HAP-1 (cell line): ENCODE measurements around the gene NADSYN1.

Source experiments
- DNase-seq, 2 experiments: peaks; one replicate each; pipeline ENCODE4 v3.0.0-alpha.2; 2016 to 2020; ENCODE audit warnings: low spot score in 2 of 2
- H3K27me3 ChIP-seq: fragments of 250-450 bp; sonication (Bioruptor Pico); 2 replicates; pipeline ENCODE4 v1.5.1; 2020; ENCODE audit warnings: low read depth, mild to moderate bottlenecking, moderate library complexity
- H3K36me3 ChIP-seq: fragments of 250-450 bp; sonication (Bioruptor Pico); replicated peaks from 2 replicates; pipeline ENCODE4 v1.5.1; 2020; ENCODE audit warnings: mild to moderate bottlenecking
- H3K4me1 ChIP-seq: fragments of 250-450 bp; sonication (Bioruptor Pico); 2 replicates; pipeline ENCODE4 v1.5.1; 2020; ENCODE audit warnings: mild to moderate bottlenecking
- H3K4me3 ChIP-seq: fragments of 250-450 bp; sonication (Bioruptor Pico); 2 replicates; pipeline ENCODE4 v1.5.1; 2020; ENCODE audit warnings: mild to moderate bottlenecking, moderate library complexity
- H3K9me3 ChIP-seq: fragments of 250-450 bp; sonication (Bioruptor Pico); 2 replicates; pipeline ENCODE4 v1.5.1; 2020; ENCODE audit warnings: mild to moderate bottlenecking, moderate library complexity
- in situ Hi-C: fragments of 300-500 bp; cut with MboI; formaldehyde crosslinking; loops from 3 replicates; pipeline ENCODE4 v1.14.3; 2020; ENCODE audit warnings: low sequenced_read_pairs, inconsistent platforms, mixed read lengths

The NADSYN1 gene

DNA sequence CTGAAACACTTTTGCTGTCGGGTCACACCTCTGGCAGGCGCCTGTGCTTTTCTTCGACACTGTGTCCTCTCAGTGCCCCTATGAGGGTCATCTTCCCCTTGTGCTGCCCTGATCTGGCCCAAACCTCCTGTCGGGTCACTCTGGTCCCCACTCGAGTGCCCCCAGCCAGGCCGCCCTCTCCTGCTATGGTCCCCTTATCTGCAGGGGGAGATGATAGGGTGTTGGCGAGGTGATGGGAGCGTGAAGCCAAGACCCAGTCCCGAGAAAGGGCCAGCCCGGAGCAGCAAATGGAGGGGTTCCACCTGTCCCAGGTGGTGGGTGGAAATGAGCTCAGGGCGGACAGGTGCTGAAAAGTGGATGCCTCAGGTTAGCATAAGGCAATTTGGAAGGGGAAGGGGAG, 9.7 kb downstream of the NADSYN1 start:
- DNase-seq: no peak
- Histone ChIP-seq H3K27me3 (no peaks in the 10 kb centered on the region), H3K9me3 (no peaks in the 10 kb centered on the region), H3K36me3 (peaks cover 34% of the 10 kb centered on the region), H3K4me1 (no peaks in the 10 kb centered on the region), H3K4me3 (no peak overlapping the region)
- in situ Hi-C loops: no loop called here

DNA sequence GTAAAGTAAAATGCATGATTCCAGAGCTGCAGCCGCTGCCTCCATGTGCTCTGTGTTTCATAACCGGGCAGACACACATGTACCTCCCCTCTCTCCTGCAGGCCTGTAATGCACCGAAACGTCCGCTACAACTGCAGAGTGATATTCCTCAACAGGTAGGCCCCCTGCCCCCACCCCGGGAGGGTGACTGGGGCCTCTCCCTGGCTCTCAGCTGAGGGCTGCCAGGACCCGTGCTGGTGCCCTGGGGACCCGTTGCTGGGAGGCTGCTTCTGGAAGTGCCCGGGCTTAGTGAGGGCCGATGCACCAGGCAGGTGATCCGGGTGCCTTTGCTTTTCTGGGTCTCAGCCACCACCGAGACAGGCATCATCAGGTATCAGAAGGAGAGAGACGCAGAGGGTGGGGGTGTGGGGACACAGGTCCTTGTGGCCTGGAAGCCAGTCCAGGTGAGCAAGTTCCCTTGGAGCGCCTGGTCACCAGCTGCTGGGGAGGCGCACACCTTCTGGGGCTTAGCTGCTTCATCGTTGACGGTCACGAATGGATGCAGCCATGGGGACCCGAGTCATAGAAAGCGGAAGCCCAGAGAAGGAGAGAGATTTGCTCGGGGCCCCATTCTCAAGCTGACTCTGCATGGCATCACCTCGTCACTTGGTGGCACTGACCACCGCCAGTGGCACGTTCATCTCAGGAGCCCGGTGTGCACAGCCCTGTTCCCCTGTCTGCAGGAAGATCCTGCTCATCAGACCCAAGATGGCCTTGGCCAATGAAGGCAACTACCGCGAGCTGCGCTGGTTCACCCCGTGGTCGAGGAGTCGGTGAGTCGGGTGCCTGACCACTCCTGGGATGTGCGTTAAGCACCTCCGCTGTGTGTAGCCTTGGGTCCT, 10.6 kb downstream of the NADSYN1 start:
- Histone ChIP-seq H3K27me3 (no peaks in the 10 kb centered on the region), H3K4me3 (no peak overlapping the region), H3K36me3 (peaks cover 32% of the 10 kb centered on the region)

DNA sequence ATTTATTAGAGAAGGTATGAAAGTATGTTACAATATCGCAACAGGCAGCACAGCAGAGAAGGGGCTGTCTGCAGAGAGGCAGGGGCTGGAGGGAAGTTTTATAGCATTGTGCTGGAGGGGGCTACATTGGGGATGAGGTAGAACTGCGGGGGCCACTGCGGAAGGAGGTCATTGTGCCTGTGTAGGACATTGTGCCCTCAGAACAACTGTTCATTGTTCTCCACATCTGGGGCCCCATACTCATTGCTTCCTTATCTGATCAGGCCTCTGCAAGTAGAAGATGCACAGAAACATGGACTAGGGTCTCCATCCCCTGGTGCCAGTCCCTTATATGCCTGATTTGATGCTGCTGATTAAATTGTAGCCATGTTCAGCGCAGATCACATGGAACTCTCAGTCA, 12.1 kb downstream of the NADSYN1 start:
- Histone ChIP-seq H3K4me1 (no peaks in the 10 kb centered on the region), H3K9me3 (no peaks in the 10 kb centered on the region), H3K36me3 (peaks cover 24% of the 10 kb centered on the region), H3K4me3 (no peak overlapping the region), H3K27me3 (no peaks in the 10 kb centered on the region)
- no peak for DNase-seq
- in situ Hi-C loops: no loop called here

More for the DNA sequence above, 10.6 kb downstream of the NADSYN1 start:
- Histone ChIP-seq H3K4me1 (no peaks in the 10 kb centered on the region), H3K9me3 (no peaks in the 10 kb centered on the region)
- in situ Hi-C loops: no loop called here
- DNase-seq: no peak

DNA sequence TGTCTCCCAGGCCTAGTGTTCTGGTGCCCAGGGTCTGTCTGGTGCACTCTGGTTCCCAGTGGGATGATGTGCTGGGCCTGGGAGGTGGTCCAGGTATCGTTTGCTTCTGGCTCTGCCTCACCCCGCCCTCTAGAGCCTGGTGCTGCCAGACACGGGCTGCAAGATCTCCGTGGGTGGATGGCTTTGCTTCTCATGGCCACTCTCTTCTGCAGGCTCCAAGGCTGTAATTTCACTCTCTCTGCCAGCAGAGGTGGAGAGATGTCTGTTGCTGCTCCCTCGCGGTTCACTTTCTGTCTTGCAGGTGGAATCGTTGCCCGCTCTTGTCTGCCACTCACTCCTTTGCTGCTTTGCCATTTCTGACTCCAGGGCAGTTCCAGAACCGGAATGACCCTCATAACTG, 13.4 kb downstream of the NADSYN1 start:
- in situ Hi-C loops: no loop called here
- Histone ChIP-seq H3K27me3 (no peaks in the 10 kb centered on the region), H3K4me1 (no peaks in the 10 kb centered on the region), H3K4me3 (no peak overlapping the region), H3K9me3 (no peaks in the 10 kb centered on the region), H3K36me3 (peaks cover 20% of the 10 kb centered on the region)
- DNase-seq: no peak

DNA sequence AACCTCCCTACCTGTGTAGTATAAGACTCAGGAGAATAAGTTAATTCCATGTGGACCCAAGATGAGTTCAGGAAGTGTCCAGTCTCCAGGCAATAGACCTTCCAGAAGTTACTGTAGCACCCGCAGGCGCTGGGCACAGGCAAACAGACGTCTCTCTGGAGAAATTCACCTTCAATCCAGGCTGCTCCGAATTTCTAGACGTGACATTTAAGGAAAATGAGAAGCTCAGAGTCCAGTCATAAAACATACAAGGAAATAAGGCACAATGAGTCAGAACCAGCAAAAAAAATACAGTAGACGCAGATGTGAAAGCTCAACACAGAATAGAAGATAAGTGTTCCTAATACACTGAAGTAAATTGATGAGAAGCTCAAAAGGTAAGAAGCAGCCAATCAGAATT, 14.2 kb downstream of the NADSYN1 start:
- Histone ChIP-seq H3K27me3 (no peaks in the 10 kb centered on the region), H3K36me3 (peaks cover 15% of the 10 kb centered on the region), H3K4me1 (no peaks in the 10 kb centered on the region), H3K4me3 (no peak overlapping the region), H3K9me3 (no peaks in the 10 kb centered on the region)
- in situ Hi-C loops: no loop called here
- DNase-seq: no peak

DNA sequence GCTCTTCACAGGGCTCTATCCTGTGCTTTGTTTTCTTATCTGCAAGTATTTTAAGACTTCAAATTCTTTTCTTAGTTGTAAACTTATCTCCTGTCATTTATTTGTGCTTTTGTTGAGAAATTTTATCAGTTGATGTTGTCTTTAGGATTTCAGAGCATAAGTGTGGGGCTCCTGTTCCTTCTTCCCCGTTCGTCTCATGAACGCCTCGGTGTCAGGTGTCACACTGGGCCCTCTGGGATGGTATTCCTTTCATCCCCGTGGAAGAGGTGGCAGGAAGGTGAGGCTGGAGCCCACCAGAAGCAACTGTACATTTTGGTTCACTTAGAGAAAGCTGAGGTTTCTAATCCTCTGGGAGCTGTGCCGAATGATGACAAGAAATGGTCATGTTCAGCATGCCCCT, 17.9 kb downstream of the NADSYN1 start:
- DNase-seq: no peak
- H3K36me3 ChIP-seq: peaks cover 21% of the 10 kb centered on the region
- H3K9me3 ChIP-seq: no peaks in the 10 kb centered on the region
- in situ Hi-C loops: no loop called here
- H3K4me3 ChIP-seq: no peak overlapping the region
- H3K4me1 ChIP-seq: no peaks in the 10 kb centered on the region
- no peaks in the 10 kb centered on the region for H3K27me3 ChIP-seq

DNA sequence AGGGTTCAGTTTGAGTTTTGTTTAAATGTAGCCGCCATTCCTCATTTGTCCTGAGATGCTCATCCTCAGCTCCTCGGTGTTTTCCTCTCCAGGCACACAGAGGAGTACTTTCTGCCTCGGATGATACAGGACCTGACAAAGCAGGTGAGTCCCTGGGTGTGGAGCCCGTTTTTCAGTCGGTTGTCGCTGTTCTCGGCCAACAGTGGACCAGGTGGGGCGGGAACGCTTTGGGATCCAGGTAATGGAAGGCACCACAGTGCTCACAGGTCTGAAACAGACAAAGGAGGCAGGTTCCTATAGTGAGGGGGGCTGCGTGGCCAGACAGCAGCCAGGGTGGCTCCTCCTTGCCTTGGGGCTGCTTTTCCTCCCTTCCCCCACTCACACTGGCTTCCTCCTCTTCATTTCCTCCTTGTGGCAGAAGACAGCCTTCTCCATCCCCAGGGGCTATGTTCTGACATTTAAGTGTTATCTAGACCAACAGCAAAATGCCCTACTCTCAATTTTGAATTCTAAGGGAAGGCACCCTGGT, 19.4 kb downstream of the NADSYN1 start:
- H3K4me1 ChIP-seq: no peaks in the 10 kb centered on the region
- no peak overlapping the region for H3K4me3 ChIP-seq
- H3K36me3 ChIP-seq: peaks cover 14% of the 10 kb centered on the region
- in situ Hi-C loops: no loop called here
- no peaks in the 10 kb centered on the region for H3K27me3 ChIP-seq
- DNase-seq: no peak
- H3K9me3 ChIP-seq: no peaks in the 10 kb centered on the region

DNA sequence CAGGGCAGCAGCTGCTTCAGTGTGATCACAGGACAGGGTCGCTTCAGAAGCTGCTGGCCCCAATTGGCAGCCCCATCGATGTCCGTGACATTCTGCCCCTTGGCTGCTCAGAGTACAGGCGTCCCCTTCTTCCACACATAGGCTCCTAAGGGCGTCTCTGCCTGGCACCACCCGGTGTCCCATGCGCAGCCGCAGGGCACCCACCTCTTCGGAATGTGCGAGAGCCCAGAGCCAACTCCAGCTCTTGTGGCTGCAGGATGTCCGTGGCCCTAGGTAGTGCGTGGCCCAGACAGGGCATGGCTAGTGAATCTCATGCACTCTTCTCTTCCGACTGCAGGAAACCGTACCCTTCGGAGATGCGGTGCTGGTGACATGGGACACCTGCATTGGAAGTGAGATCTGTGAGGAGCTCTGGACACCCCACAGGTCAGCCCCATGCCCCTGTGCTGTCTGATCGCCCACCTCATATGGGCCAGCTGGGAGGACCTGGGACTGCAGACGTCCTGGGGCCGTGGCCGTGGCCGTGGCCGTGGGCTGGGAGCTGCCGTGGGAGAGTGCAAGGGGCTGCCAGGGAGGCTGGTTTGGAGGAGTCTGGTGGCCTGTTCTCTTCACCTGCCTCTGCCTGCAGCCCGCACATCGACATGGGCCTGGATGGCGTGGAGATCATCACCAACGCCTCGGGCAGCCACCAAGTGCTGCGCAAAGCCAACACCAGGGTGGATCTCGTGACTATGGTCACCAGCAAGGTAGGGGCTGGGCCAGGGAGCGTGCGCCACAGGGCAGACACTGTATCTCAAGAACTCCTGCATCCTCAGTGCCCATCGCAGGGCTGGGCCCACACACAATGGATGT, 20.2 kb downstream of the NADSYN1 start:
- Histone ChIP-seq H3K4me3 (no peak overlapping the region), H3K36me3 (peaks cover 11% of the 10 kb centered on the region), H3K9me3 (no peaks in the 10 kb centered on the region), H3K4me1 (no peaks in the 10 kb centered on the region), H3K27me3 (no peaks in the 10 kb centered on the region)
- in situ Hi-C loops: no loop called here
- DNase-seq: no peak

DNA sequence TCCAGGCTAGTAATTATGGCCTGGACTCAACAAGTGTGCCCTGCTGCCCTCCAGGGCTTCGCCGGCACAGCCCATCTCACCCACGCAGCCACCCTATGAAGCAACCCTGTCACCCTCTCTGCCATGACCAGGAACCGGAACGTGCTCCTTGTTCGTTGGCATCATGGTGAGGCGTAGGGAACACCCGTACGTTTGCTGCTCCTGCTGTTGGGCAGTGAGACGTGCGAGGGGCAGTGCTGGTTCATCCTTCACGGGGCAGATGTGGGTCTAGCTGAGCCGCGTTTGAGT, 20.7 kb downstream of the NADSYN1 start:
- in situ Hi-C loops: no loop called here
- Histone ChIP-seq H3K36me3 (peaks cover 11% of the 10 kb centered on the region), H3K4me3 (no peak overlapping the region), H3K27me3 (no peaks in the 10 kb centered on the region), H3K4me1 (no peaks in the 10 kb centered on the region), H3K9me3 (no peaks in the 10 kb centered on the region)
- DNase-seq: no peak

DNA sequence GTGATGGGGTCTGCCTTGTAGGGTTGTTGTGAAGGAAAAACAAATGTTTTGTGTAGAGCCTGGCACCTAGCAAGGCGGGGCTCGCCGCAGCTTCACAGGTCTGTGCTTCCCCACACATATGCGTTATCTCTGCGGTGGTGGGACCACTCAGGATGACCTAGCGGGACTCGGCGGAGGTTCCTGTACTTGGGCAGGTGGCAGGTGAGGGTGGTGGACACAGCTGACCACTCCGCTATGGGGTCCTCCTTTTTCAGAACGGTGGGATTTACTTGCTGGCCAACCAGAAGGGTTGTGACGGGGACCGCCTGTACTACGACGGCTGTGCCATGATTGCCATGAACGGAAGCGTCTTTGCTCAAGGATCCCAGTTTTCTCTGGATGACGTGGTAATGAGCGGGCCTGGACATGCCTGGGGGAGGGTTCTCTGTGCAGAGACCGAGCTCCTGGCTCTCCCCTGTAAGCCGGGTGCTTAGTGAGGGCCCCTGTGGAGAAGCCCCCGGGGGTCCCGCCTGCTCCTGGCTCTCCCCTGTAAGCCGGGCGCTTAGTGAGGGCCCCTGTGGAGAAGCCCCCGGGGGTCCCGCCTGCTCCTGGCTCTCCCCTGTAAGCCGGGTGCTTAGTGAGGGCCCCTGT, 21.3 kb downstream of the NADSYN1 start:
- in situ Hi-C loops: no loop called here
- Histone ChIP-seq H3K4me1 (no peaks in the 10 kb centered on the region), H3K4me3 (no peak overlapping the region), H3K9me3 (no peaks in the 10 kb centered on the region), H3K36me3 (peaks cover 11% of the 10 kb centered on the region), H3K27me3 (no peaks in the 10 kb centered on the region)
- DNase-seq: no peak

DNA sequence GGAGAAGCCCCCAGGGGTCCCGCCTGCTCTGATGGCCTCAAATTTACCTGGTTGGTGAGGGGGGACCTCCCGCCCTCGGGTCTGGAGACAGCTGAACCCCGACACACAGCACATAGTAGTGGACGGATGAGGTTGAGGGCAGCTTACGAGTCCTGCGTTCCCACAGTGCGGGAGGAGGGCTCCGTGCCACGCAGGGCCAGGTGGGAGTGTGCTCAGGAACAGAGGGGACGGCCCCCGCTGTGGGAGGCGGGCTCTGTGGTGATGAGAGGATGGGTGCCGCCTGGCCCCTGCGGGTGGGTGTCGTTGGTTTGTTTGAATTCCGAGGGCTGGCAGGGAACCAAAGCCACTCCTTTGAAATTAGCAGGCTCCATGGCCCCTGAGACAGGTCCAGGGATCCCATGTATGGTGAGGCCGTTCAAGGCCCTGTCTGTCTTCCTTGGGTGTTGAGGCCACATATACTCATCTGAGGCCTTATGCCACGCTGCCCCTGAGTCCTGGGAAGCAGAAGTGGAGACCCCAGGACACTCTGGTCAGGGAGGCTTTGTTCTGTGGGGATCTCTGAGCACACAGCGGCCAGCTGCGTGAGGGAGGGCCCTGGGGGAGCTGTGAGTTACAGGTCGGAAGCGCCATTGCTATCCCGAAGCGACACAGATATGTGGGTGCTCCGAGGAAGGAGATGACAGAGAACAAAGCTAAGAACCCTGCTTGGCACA, 21.9 kb downstream of the NADSYN1 start:
- no peaks in the 10 kb centered on the region for H3K27me3 ChIP-seq
- in situ Hi-C loops: no loop called here
- no peak overlapping the region for H3K4me3 ChIP-seq
- no peaks in the 10 kb centered on the region for H3K9me3 ChIP-seq
- no peaks in the 10 kb centered on the region for H3K4me1 ChIP-seq
- DNase-seq: no peak
- peaks cover 14% of the 10 kb centered on the region for H3K36me3 ChIP-seq

DNA sequence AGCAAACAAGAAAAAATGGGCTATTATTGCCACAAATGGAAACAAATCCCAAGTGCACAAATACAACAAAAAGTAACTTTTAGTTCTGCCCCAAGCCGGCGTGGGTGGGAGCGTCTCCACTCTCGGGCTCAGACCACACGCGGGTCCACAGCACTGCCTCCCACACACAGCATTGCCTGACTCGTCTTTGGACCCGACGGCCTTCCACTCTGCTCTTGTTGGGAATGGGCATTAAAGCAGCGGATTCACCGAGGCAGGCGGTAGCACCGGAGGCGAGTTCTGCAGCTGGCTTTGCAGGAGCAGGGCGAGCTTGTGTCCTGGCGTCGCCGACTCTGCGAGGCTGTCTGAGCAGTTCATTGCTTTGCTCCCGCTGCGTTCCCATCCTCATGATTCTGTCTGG, 23.0 kb downstream of the NADSYN1 start:
- Histone ChIP-seq H3K4me3 (no peak overlapping the region), H3K9me3 (no peaks in the 10 kb centered on the region), H3K27me3 (no peaks in the 10 kb centered on the region), H3K4me1 (no peaks in the 10 kb centered on the region), H3K36me3 (peaks cover 14% of the 10 kb centered on the region)
- in situ Hi-C loops: no loop called here
- DNase-seq: no peak

DNA sequence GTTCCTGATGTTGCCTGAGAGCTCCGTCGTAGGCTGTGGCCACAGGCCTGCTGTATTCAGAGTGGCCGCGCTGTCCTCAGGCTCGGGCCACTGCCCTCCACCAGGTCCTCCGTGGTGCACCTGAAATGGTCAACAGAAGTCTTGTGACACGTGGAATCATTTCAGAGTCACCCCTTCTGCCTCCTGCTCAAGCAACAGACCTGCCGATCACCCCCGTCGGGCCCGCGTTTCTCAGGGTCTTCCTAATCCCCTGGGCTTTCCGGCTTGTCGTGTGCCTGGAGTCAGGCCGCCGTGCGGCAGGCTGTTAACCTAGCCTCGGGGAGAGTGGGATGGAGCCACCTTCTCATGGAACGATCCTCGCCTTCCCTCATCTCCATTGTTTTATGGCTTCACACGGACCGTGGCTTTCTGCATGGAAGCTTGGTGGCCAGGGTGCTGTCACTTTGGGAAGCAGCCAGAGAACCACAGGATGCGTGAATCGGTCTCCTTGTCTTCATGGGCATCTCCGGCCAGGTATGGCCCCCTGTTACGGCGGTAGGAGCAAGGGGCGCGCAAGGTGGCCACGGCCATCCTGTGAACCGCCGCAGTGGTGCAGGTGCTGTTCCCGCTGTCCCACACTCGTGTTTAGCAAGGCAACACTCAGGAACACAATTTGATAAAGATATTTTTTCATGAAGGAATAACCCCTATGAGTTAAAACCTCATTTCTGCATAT, 24.1 kb downstream of the NADSYN1 start:
- in situ Hi-C loops: no loop called here
- Histone ChIP-seq H3K4me1 (no peaks in the 10 kb centered on the region), H3K9me3 (no peaks in the 10 kb centered on the region), H3K27me3 (no peaks in the 10 kb centered on the region), H3K36me3 (peaks cover 14% of the 10 kb centered on the region), H3K4me3 (no peak overlapping the region)
- no peak for DNase-seq
